GM12878 (cell line): ENCODE results near the gene ECI1.

ENCODE experiments used
- CHD4 ChIP-seq: fragments of 200-600 bp; sonication (generic); IDR thresholded peaks from 2 replicates; pipeline ENCODE4 v1.6.1; 2016; ENCODE audit warnings: mild to moderate bottlenecking
- EP300 ChIP-seq, 2 experiments: fragments of 150-350 bp in 1 of 2; IDR thresholded peaks; 2 replicates each; pipeline ENCODE4 v1.6.1; 2011 to 2012; ENCODE audit warnings: low read depth in 2 of 2, low read length in 2 of 2, borderline replicate concordance in 1 of 2, improper control_type of control experiment in 1 of 2, inconsistent platforms in 1 of 2; ENCODE audit not compliant: control insufficient read depth in 1 of 2
- EZH2 ChIP-seq: IDR thresholded peaks from 2 replicates; pipeline ENCODE4 v1.6.1; 2012; ENCODE audit warnings: low read depth, mild to moderate bottlenecking, control low read depth, inconsistent platforms, low read length, borderline replicate concordance; ENCODE audit not compliant: control insufficient read depth
- KDM1A ChIP-seq: fragments of 200-600 bp; sonication (generic); IDR thresholded peaks from 2 replicates; pipeline ENCODE4 v1.6.1; 2016; ENCODE audit warnings: borderline replicate concordance
- NR2C2 ChIP-seq: IDR thresholded peaks from 2 replicates; pipeline ENCODE4 v1.6.1; 2011; ENCODE audit warnings: borderline replicate concordance, low read depth; ENCODE audit not compliant: control insufficient read depth, insufficient read length
- POLR2A ChIP-seq: IDR thresholded peaks from 2 replicates; pipeline ENCODE4 v1.6.1; 2011; ENCODE audit warnings: low read depth, mild to moderate bottlenecking, low read length
- SP1 ChIP-seq: IDR thresholded peaks from one replicate; pipeline ENCODE4 v1.6.1; 2011; ENCODE audit warnings: low read depth, low read length
- SPI1 ChIP-seq: IDR thresholded peaks from 2 replicates; pipeline ENCODE4 v1.6.1; 2011; ENCODE audit warnings: low read depth, mild to moderate bottlenecking, low read length, moderate library complexity, borderline replicate concordance; ENCODE audit not compliant: insufficient read depth
- TAF1 ChIP-seq: IDR thresholded peaks from 2 replicates; pipeline ENCODE4 v1.6.1; 2011; ENCODE audit warnings: mild to moderate bottlenecking, low read depth, low read length, borderline replicate concordance
- TBL1XR1 ChIP-seq: IDR thresholded peaks from 2 replicates; pipeline ENCODE4 v1.6.1; 2012; ENCODE audit warnings: low read depth, low read length, improper control_type of control experiment
- TF ChIP-seq, protein P1 (sequence below), 3 experiments: IDR thresholded peaks in 2 of 3; conservative IDR thresholded peaks in 1 of 3; 2 replicates each; pipeline ENCODE4 v1.5.1; 2011; ENCODE audit warnings: low read depth in 3 of 3, low read length in 3 of 3, mild to moderate bottlenecking in 3 of 3, control low read depth in 2 of 3, moderate library complexity in 2 of 3, inconsistent platforms in 1 of 3, mixed read lengths in 1 of 3; ENCODE audit not compliant: control insufficient read depth in 2 of 3, insufficient read depth in 1 of 3; ENCODE audit errors: extremely low read depth in 1 of 3
- TF ChIP-seq, protein P2 (sequence below): IDR thresholded peaks from 2 replicates; pipeline ENCODE4 v1.6.1; 2011; ENCODE audit warnings: low read depth, mild to moderate bottlenecking, low read length, moderate library complexity, borderline replicate concordance; ENCODE audit errors: extremely low read depth

GRCh38 chr16:2238838-2239675 is 12.3 kb downstream of the ECI1 start:
- TF ChIP-seq, protein P1, sequence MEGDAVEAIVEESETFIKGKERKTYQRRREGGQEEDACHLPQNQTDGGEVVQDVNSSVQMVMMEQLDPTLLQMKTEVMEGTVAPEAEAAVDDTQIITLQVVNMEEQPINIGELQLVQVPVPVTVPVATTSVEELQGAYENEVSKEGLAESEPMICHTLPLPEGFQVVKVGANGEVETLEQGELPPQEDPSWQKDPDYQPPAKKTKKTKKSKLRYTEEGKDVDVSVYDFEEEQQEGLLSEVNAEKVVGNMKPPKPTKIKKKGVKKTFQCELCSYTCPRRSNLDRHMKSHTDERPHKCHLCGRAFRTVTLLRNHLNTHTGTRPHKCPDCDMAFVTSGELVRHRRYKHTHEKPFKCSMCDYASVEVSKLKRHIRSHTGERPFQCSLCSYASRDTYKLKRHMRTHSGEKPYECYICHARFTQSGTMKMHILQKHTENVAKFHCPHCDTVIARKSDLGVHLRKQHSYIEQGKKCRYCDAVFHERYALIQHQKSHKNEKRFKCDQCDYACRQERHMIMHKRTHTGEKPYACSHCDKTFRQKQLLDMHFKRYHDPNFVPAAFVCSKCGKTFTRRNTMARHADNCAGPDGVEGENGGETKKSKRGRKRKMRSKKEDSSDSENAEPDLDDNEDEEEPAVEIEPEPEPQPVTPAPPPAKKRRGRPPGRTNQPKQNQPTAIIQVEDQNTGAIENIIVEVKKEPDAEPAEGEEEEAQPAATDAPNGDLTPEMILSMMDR (IDR thresholded peaks at IDR 0.05 in 2 of 3, conservative IDR thresholded peaks at IDR 0.05 in 1 of 3; ENCODE audit: control insufficient read depth in 2 of 3, extremely low read depth in 1 of 3, insufficient read depth in 1 of 3, low read depth in 3 of 3, low read length in 3 of 3) = no peak
- TF ChIP-seq CHD4 = no peak
- TF ChIP-seq POLR2A = no peak
- no peak for TF ChIP-seq EZH2
- no peak for TF ChIP-seq KDM1A
- TF ChIP-seq NR2C2 = no peak
- no peak for TF ChIP-seq TBL1XR1
- no peak for TF ChIP-seq EP300 (IDR thresholded peaks at IDR 0.05; ENCODE audit: borderline replicate concordance in 1 of 2, control insufficient read depth in 1 of 2, low read depth in 2 of 2, low read length in 2 of 2)
- no peak for TF ChIP-seq SP1
- TF ChIP-seq TAF1 = no peak
- TF ChIP-seq SPI1 = no peak
- TF ChIP-seq, protein P2, sequence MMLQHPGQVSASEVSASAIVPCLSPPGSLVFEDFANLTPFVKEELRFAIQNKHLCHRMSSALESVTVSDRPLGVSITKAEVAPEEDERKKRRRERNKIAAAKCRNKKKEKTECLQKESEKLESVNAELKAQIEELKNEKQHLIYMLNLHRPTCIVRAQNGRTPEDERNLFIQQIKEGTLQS = no peak
